ENCODE measurements around the gene SEMA6A.

Gene SEMA6A

DNA sequence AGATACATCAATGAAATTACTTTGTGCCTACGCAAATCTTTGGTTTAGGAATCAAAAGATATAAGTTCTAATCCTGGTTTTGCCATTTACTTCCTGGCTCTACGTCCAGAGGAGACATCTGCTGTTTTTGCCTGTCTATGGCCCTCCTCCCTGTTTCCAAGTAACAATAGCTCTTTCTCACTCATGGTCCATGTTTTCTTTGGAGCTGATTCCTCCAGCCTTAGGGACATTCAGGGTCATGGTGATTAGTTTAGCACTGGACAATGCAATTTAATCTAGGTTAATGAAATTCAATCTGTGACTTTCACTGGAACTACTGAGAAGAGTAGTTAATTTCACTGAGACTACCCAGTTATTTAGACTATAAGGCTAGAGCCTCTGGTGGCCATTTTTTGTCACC lies 170.6 kb downstream of the SEMA6A start:
- DNase-seq (ENCODE audit: low read depth in 2 of 2), result no peak

DNA sequence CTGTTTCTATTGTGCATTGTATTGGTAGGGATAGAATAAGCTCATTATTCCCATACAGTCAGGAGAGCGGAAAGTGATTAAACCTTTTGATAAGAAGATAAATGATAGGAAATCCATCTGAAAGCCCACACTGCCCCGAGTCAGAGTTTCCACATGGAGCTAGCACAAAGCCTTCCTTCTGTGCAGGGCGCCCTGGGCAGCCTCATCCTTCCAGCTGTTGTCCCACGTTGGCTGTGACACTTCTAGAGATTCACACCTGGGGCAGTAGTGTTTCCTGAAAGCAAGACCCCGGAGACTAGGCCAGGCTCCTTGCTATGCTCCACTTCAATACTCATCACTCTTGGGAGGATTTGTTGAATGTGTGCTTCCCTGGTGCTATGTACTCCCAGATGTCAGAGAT lies 172.4 kb downstream of the SEMA6A start:
- DNase-seq (ENCODE audit: low read depth in 2 of 2), result no peak

DNA sequence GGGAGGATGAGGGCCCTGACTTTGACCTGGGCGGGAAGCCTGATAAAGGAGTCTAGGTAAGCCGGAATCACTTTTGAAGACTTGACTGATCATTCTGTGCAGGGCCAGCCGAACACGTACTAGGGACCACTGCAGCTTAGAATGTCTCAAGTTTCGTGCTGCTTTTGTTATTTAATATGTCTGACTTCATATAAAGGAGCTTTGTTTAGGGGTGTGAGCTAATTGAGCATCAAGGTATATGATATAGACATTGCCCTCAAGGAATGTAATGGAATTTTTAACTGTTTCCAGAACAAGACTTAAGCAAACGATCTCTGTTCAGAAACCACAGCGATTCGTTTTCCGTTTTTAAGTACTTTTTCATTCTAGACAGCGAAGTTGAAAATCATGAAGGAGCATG lies 173.0 kb downstream of the SEMA6A start:
- no peak for DNase-seq (ENCODE audit: low read depth in 2 of 2)

DNA sequence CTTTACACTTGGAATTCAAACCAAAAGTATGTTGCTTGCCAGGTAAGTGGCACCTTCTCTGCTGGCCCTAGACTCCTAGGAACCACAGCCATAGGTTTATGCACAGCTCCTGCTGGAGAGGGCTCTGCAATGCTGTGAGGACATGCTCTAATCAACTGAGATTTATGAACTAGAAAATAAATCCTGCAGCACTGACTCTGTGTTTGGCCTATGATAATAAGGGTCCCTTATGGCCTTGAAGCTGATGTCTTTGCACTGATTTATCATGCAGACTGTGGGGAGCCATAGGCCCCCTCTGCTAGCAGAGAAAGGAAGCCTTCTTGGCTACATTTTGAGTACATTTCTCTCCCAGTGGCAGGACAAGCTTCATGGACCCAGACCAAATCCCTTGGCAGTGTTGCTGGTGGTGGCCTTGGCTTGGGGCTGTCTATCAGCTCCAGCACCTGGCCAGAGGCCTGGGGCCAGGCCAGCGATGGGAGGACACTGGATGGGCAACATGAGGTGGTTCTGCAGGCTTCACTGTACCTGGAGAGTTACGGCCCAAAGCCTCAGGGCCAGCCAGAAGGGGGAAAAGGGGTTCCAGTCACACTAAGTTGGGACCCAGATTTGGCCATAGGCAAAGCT lies 178.0 kb downstream of the SEMA6A start:
- no peak for DNase-seq (ENCODE audit: low read depth in 2 of 2)

DNA sequence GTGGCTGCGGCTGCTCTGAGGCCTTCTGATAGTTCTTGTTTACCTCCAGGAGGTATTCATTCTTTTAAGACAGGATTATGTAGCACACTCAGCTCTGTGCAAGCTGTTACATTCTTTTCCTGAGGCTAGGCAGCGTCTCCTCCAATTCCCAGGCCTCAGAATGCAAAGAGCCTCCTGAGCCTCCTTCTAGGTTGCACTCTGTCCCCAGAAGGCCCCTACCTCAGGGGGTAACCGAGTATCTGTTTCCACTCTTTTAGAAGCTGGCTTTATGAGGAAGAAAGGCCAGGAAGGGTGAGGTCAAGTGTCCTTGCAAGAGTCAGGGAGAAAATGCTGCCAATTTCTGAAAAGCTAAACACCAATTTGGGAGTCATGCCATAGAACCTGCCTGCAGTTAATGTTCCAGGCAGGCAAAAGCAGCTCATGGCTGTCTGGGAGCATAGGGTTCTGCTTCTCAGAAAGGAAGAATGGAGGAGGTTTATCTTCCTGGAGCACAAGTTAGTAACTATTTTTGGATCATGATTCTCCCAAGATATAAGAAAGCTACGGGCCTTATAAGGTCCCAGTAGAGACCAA lies 178.9 kb downstream of the SEMA6A start:
- no peak for DNase-seq (ENCODE audit: low read depth in 2 of 2)

DNA sequence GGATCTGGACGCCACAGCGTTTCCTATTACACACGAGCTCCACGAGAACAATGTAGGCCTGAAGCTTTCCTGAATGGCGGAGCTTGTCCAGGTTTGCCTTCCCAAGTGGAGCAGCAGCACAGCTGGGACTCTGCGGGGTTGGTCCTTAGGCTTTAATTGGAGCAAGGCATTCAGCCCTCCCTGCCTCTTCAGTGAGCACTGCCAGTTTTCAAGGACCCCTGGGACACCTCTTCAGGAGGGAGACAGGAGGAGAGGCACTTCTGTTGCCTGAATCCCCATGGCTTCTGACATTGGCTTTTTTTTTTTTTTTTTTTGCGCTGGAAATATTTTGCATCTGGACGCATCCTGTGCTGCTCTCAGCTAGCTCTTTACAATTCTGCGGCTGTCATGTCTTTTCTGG lies 179.4 kb downstream of the SEMA6A start:
- no peak for DNase-seq (ENCODE audit: low read depth in 2 of 2)

DNA sequence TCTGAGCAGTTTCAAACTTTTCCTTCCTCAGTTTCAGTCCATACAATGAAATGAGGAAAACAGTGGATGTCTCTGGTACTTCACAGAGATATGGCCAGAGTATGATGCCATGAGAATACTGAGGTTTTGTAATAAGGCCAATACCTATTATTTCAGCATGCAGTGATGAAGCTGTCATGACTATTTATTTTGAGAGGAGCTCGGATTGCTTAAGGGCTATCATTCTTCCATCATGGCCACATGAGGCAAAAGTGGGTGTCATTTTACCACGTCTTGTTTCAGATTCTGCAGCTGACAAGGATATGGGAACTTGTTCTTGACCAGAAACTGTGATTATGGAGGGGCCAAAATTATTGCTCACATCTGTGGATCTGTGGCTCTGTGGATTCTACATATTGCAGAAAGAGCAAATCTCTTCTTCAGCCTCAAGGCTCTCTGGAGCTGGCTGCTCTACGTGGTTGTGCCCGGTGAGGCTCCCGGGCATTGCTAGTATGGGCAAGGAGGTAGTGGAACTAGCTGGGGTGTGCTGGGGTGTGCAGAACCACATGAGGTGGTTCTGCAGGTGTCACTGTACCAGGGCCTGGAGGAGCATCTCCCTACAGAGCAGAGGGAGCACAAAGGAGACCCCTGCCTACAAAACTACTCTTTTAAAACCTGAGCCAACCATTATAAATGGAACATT lies 180.3 kb downstream of the SEMA6A start:
- no peak for DNase-seq (ENCODE audit: low read depth in 2 of 2)

Data from stimulated activated CD4-positive, alpha-beta T cell treated with anti-CD3 and anti-CD28 coated beads, Interleukin-1b, Interleukin-23, amount 100 ng/mL, for 1 hour (primary cell).